HEK293 (cell line): Measurements from ENCODE around the gene TUBG1.

Experiments
- GLIS1 ChIP-seq: fragments of 450-650 bp; formaldehyde crosslinking; IDR thresholded peaks from 2 replicates; pipeline ENCODE4 v1.5.1; 2016; ENCODE audit warnings: missing biosample characterization, missing genetic modification characterization
- KLF10 ChIP-seq: fragments of 450-650 bp; IDR thresholded peaks from 2 replicates; pipeline ENCODE4 v1.5.1; 2018; ENCODE audit warnings: missing biosample characterization, mild to moderate bottlenecking, missing genetic modification characterization
- KLF16 ChIP-seq: fragments of 450-650 bp; formaldehyde crosslinking; IDR thresholded peaks from 2 replicates; pipeline ENCODE4 v1.5.1; 2017; ENCODE audit warnings: missing biosample characterization, missing genetic modification characterization
- KLF9 ChIP-seq: fragments of 450-650 bp; formaldehyde crosslinking; IDR thresholded peaks from 2 replicates; pipeline ENCODE4 v1.5.1; 2016; ENCODE audit warnings: missing biosample characterization, missing genetic modification characterization, low read depth
- OVOL3 ChIP-seq: fragments of 450-650 bp; formaldehyde crosslinking; IDR thresholded peaks from 2 replicates; pipeline ENCODE4 v1.5.1; 2016; ENCODE audit warnings: missing biosample characterization, missing genetic modification characterization
- REPIN1 ChIP-seq: fragments of 450-650 bp; formaldehyde crosslinking; IDR thresholded peaks from 2 replicates; pipeline ENCODE4 v1.5.1; 2017; ENCODE audit warnings: missing biosample characterization, missing genetic modification characterization, low read depth
- SETDB1 ChIP-seq: IDR thresholded peaks from one replicate; pipeline ENCODE4 v1.6.1; 2017; ENCODE audit warnings: mild to moderate bottlenecking, low read length, moderate library complexity, mixed read lengths; ENCODE audit not compliant: insufficient read length
- ZEB2 ChIP-seq: fragments of 450-650 bp; formaldehyde crosslinking; IDR thresholded peaks from 2 replicates; pipeline ENCODE4 v1.5.1; 2016; ENCODE audit warnings: missing biosample characterization, missing genetic modification characterization
- ZFHX2 ChIP-seq: fragments of 450-650 bp; formaldehyde crosslinking; conservative IDR thresholded peaks from 2 replicates; pipeline ENCODE4 v1.5.1; 2016; ENCODE audit warnings: missing biosample characterization, missing genetic modification characterization
- ZNF10 ChIP-seq: fragments of 450-650 bp; formaldehyde crosslinking; IDR thresholded peaks from 2 replicates; pipeline ENCODE4 v1.5.1; 2017; ENCODE audit warnings: missing biosample characterization, missing genetic modification characterization
- ZNF24 ChIP-seq: fragments of 450-650 bp; formaldehyde crosslinking; IDR thresholded peaks from 2 replicates; pipeline ENCODE4 v1.5.1; 2016; ENCODE audit warnings: missing biosample characterization, missing genetic modification characterization
- ZNF274 ChIP-seq, 2 experiments: fragments of 200-500 bp in 1 of 2; fragments of 450-650 bp in 1 of 2; sonication (Bioruptor generic) in 1 of 2; formaldehyde crosslinking in 1 of 2; IDR thresholded peaks; 2 replicates each; pipeline versions ENCODE4 v1.5.1 to v1.6.1; 2014 to 2016; ENCODE audit warnings: borderline replicate concordance in 1 of 2, inconsistent platforms in 1 of 2, low read length in 1 of 2, missing biosample characterization in 1 of 2, missing genetic modification characterization in 1 of 2
- ZNF302 ChIP-seq: fragments of 450-650 bp; formaldehyde crosslinking; IDR thresholded peaks from 2 replicates; pipeline ENCODE4 v1.5.1; 2016; ENCODE audit warnings: missing biosample characterization, missing genetic modification characterization, low read depth
- ZNF37A ChIP-seq: fragments of 450-650 bp; IDR thresholded peaks from 2 replicates; pipeline ENCODE4 v1.5.1; 2018; ENCODE audit warnings: missing biosample characterization, missing genetic modification characterization
- ZNF423 ChIP-seq: fragments of 450-650 bp; formaldehyde crosslinking; IDR thresholded peaks from 2 replicates; pipeline ENCODE4 v1.5.1; 2016; ENCODE audit warnings: missing biosample characterization, missing genetic modification characterization
- ZNF561 ChIP-seq: fragments of 450-650 bp; IDR thresholded peaks from 2 replicates; pipeline ENCODE4 v1.5.1; 2018; ENCODE audit warnings: missing biosample characterization, missing genetic modification characterization, borderline replicate concordance
- ZNF843 ChIP-seq: fragments of 450-650 bp; formaldehyde crosslinking; IDR thresholded peaks from 2 replicates; pipeline ENCODE4 v1.5.1; 2016; ENCODE audit warnings: missing biosample characterization, missing genetic modification characterization
- TF ChIP-seq, protein P1 (sequence below): fragments of 450-650 bp; formaldehyde crosslinking; IDR thresholded peaks from 2 replicates; pipeline ENCODE4 v1.5.1; 2016; ENCODE audit warnings: missing biosample characterization, missing genetic modification characterization
- TF ChIP-seq, protein P2 (sequence below): fragments of 450-650 bp; formaldehyde crosslinking; IDR thresholded peaks from 2 replicates; pipeline ENCODE4 v1.5.1; 2016; ENCODE audit warnings: missing biosample characterization, missing genetic modification characterization, low read depth
- TF ChIP-seq, protein P3 (sequence below): fragments of 450-650 bp; formaldehyde crosslinking; IDR thresholded peaks from 2 replicates; pipeline ENCODE4 v1.5.1; 2016; ENCODE audit warnings: missing biosample characterization, missing genetic modification characterization
- TF ChIP-seq, protein P4 (sequence below): fragments of 450-650 bp; formaldehyde crosslinking; IDR thresholded peaks from 2 replicates; pipeline ENCODE4 v1.5.1; 2016; ENCODE audit warnings: missing biosample characterization, missing genetic modification characterization
- TF ChIP-seq, protein P5 (sequence below): fragments of 450-650 bp; formaldehyde crosslinking; IDR thresholded peaks from 2 replicates; pipeline ENCODE4 v1.5.1; 2016; ENCODE audit warnings: missing biosample characterization, missing genetic modification characterization, borderline replicate concordance
- TF ChIP-seq, protein P6 (sequence below): fragments of 450-650 bp; formaldehyde crosslinking; IDR thresholded peaks from 2 replicates; pipeline ENCODE4 v1.5.1; 2016; ENCODE audit warnings: missing biosample characterization, missing genetic modification characterization
- TF ChIP-seq, protein P7 (sequence below): fragments of 450-650 bp; formaldehyde crosslinking; IDR thresholded peaks from 2 replicates; pipeline ENCODE4 v1.5.1; 2016; ENCODE audit warnings: missing biosample characterization, missing genetic modification characterization

Gene TUBG1

DNA sequence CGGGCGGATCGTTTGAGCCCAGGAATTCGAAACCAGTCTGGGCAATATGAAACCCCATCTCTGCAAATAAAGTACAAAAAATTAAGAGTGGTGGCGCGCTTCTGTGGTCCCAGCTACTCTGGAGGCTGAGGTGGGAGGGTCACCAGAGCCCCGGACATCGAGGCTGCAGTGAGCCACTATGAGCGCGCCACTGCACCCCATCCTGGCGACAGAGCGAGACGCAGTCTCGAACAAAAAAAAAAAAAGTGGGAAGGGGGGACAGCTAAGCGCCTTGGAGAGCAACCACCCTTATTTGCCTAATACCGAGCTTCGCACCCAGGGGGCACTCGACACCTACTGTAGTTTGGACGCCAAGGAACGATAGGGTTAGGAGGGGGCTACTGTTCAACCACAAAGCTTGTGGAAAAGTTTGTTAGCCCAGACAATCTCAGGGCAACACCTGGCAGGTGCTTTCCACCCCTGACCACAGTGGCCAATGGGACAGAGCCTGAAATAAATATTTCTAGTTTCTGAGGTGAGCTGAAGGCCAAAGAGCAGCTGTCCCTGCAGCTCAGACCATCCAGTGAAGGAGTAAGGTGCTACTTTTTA lies 31.1 kb upstream of the TUBG1 start (continued):
- TF ChIP-seq SETDB1, result no peak
- no peak for TF ChIP-seq ZNF561 (tag by site-specific recombination)
- TF ChIP-seq, protein P1, sequence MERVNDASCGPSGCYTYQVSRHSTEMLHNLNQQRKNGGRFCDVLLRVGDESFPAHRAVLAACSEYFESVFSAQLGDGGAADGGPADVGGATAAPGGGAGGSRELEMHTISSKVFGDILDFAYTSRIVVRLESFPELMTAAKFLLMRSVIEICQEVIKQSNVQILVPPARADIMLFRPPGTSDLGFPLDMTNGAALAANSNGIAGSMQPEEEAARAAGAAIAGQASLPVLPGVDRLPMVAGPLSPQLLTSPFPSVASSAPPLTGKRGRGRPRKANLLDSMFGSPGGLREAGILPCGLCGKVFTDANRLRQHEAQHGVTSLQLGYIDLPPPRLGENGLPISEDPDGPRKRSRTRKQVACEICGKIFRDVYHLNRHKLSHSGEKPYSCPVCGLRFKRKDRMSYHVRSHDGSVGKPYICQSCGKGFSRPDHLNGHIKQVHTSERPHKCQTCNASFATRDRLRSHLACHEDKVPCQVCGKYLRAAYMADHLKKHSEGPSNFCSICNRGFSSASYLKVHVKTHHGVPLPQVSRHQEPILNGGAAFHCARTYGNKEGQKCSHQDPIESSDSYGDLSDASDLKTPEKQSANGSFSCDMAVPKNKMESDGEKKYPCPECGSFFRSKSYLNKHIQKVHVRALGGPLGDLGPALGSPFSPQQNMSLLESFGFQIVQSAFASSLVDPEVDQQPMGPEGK (tag by site-specific recombination), result peak; percentile 76
- TF ChIP-seq ZNF423 (tag by site-specific recombination), result no peak
- TF ChIP-seq, protein P2, sequence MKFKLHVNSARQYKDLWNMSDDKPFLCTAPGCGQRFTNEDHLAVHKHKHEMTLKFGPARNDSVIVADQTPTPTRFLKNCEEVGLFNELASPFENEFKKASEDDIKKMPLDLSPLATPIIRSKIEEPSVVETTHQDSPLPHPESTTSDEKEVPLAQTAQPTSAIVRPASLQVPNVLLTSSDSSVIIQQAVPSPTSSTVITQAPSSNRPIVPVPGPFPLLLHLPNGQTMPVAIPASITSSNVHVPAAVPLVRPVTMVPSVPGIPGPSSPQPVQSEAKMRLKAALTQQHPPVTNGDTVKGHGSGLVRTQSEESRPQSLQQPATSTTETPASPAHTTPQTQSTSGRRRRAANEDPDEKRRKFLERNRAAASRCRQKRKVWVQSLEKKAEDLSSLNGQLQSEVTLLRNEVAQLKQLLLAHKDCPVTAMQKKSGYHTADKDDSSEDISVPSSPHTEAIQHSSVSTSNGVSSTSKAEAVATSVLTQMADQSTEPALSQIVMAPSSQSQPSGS, result no peak
- no peak for TF ChIP-seq ZFHX2 (tag by site-specific recombination)
- TF ChIP-seq KLF9, result 0 out of 2 replicates have a peak, but pooled peaks have one; percentile 14
- TF ChIP-seq GLIS1 (tag by site-specific recombination), result no peak
- TF ChIP-seq REPIN1, result no peak
- 0 out of 2 replicates have a peak, but pooled peaks have one; percentile 19 for TF ChIP-seq ZNF24
- TF ChIP-seq ZNF37A, result no peak
- TF ChIP-seq KLF10 (tag by site-specific recombination), result no peak
- TF ChIP-seq, protein P3, sequence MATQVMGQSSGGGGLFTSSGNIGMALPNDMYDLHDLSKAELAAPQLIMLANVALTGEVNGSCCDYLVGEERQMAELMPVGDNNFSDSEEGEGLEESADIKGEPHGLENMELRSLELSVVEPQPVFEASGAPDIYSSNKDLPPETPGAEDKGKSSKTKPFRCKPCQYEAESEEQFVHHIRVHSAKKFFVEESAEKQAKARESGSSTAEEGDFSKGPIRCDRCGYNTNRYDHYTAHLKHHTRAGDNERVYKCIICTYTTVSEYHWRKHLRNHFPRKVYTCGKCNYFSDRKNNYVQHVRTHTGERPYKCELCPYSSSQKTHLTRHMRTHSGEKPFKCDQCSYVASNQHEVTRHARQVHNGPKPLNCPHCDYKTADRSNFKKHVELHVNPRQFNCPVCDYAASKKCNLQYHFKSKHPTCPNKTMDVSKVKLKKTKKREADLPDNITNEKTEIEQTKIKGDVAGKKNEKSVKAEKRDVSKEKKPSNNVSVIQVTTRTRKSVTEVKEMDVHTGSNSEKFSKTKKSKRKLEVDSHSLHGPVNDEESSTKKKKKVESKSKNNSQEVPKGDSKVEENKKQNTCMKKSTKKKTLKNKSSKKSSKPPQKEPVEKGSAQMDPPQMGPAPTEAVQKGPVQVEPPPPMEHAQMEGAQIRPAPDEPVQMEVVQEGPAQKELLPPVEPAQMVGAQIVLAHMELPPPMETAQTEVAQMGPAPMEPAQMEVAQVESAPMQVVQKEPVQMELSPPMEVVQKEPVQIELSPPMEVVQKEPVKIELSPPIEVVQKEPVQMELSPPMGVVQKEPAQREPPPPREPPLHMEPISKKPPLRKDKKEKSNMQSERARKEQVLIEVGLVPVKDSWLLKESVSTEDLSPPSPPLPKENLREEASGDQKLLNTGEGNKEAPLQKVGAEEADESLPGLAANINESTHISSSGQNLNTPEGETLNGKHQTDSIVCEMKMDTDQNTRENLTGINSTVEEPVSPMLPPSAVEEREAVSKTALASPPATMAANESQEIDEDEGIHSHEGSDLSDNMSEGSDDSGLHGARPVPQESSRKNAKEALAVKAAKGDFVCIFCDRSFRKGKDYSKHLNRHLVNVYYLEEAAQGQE, result peak; percentile 79
- TF ChIP-seq, protein P4, sequence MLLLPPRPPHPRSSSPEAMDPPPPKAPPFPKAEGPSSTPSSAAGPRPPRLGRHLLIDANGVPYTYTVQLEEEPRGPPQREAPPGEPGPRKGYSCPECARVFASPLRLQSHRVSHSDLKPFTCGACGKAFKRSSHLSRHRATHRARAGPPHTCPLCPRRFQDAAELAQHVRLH (tag by site-specific recombination), result no peak
- TF ChIP-seq ZNF302 (tag by site-specific recombination), result no peak
- TF ChIP-seq, protein P5, sequence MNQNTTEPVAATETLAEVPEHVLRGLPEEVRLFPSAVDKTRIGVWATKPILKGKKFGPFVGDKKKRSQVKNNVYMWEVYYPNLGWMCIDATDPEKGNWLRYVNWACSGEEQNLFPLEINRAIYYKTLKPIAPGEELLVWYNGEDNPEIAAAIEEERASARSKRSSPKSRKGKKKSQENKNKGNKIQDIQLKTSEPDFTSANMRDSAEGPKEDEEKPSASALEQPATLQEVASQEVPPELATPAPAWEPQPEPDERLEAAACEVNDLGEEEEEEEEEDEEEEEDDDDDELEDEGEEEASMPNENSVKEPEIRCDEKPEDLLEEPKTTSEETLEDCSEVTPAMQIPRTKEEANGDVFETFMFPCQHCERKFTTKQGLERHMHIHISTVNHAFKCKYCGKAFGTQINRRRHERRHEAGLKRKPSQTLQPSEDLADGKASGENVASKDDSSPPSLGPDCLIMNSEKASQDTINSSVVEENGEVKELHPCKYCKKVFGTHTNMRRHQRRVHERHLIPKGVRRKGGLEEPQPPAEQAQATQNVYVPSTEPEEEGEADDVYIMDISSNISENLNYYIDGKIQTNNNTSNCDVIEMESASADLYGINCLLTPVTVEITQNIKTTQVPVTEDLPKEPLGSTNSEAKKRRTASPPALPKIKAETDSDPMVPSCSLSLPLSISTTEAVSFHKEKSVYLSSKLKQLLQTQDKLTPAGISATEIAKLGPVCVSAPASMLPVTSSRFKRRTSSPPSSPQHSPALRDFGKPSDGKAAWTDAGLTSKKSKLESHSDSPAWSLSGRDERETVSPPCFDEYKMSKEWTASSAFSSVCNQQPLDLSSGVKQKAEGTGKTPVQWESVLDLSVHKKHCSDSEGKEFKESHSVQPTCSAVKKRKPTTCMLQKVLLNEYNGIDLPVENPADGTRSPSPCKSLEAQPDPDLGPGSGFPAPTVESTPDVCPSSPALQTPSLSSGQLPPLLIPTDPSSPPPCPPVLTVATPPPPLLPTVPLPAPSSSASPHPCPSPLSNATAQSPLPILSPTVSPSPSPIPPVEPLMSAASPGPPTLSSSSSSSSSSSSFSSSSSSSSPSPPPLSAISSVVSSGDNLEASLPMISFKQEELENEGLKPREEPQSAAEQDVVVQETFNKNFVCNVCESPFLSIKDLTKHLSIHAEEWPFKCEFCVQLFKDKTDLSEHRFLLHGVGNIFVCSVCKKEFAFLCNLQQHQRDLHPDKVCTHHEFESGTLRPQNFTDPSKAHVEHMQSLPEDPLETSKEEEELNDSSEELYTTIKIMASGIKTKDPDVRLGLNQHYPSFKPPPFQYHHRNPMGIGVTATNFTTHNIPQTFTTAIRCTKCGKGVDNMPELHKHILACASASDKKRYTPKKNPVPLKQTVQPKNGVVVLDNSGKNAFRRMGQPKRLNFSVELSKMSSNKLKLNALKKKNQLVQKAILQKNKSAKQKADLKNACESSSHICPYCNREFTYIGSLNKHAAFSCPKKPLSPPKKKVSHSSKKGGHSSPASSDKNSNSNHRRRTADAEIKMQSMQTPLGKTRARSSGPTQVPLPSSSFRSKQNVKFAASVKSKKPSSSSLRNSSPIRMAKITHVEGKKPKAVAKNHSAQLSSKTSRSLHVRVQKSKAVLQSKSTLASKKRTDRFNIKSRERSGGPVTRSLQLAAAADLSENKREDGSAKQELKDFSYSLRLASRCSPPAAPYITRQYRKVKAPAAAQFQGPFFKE (tag by site-specific recombination), result no peak
- TF ChIP-seq KLF16 (tag by site-specific recombination), result no peak
- TF ChIP-seq, protein P6, sequence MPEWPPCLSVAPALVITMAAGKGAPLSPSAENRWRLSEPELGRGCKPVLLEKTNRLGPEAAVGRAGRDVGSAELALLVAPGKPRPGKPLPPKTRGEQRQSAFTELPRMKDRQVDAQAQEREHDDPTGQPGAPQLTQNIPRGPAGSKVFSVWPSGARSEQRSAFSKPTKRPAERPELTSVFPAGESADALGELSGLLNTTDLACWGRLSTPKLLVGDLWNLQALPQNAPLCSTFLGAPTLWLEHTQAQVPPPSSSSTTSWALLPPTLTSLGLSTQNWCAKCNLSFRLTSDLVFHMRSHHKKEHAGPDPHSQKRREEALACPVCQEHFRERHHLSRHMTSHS (tag by site-specific recombination), result no peak
- no peak for TF ChIP-seq ZNF10 (tag by site-specific recombination)
- peak; percentile 49 for TF ChIP-seq ZEB2 (tag by site-specific recombination)
- no peak for TF ChIP-seq ZNF274 (IDR thresholded peaks at IDR 0.05; ENCODE audit: low read length)
- no peak for TF ChIP-seq ZNF274 (tag by site-specific recombination; IDR thresholded peaks at IDR 0.05; ENCODE audit: borderline replicate concordance)
- no peak; the same call in 1 of the 2 replicates for TF ChIP-seq ZNF843 (tag by site-specific recombination)
- no peak for TF ChIP-seq OVOL3 (tag by site-specific recombination)
- TF ChIP-seq, protein P7, sequence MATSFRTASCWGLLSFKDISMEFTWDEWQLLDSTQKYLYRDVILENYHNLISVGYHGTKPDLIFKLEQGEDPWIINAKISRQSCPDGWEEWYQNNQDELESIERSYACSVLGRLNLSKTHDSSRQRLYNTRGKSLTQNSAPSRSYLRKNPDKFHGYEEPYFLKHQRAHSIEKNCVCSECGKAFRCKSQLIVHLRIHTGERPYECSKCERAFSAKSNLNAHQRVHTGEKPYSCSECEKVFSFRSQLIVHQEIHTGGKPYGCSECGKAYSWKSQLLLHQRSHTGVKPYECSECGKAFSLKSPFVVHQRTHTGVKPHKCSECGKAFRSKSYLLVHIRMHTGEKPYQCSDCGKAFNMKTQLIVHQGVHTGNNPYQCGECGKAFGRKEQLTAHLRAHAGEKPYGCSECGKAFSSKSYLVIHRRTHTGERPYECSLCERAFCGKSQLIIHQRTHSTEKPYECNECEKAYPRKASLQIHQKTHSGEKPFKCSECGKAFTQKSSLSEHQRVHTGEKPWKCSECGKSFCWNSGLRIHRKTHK (tag by site-specific recombination), result no peak
